Measurements from ENCODE around the gene GUK1.
A peak's percentile ranks its signal among the peaks of the same experiment; 100 is the strongest.

The GUK1 gene

GRCh38 chr1:228159008-228159665 is 19.1 kb downstream of the GUK1 start:
- Histone ChIP-seq H3K27me3 (ENCODE audit: control insufficient read depth in 1 of 2, insufficient read depth in 1 of 2, low read length in 2 of 2) (peaks cover 0 to 8% of the 10 kb centered on the region in 2 experiments), H2BK5ac (ENCODE audit: low read depth, low read length, poor library complexity, severe bottlenecking) (no peak overlapping the region), H3K4me1 (ENCODE audit: control insufficient read depth, insufficient read depth, low read depth, low read length) (peaks cover 12% of the 10 kb centered on the region), H3K9me3 (ENCODE audit: control insufficient read depth, low read length) (no peaks in the 10 kb centered on the region), H2BK12ac (ENCODE audit: low read length in 2 of 2) (no peak overlapping the region), H3K27ac (ENCODE audit: low read length, poor library complexity, severe bottlenecking) (no peak overlapping the region), H3K18ac (ENCODE audit: low read depth in 1 of 2, low read length in 2 of 2) (no peak overlapping the region), H3K36me3 (ENCODE audit: control insufficient read depth in 1 of 2, insufficient read depth in 2 of 2, low read depth in 1 of 2, low read length in 2 of 2) (peaks cover 0 to 26% of the 10 kb centered on the region in 2 experiments), H2BK120ac (ENCODE audit: low read depth, low read length) (no peak overlapping the region), H3K79me1 (replicated peaks; ENCODE audit: low read length, poor library complexity, severe bottlenecking) (peaks cover 6% of the 10 kb centered on the region), H3K14ac (ENCODE audit: low read length in 2 of 2) (no peak overlapping the region), H3K9ac (ENCODE audit: low read length) (no peak overlapping the region), H2AK5ac (ENCODE audit: low read length, severe bottlenecking) (no peak overlapping the region), H2BK15ac (ENCODE audit: low read depth, poor library complexity, severe bottlenecking) (no peak overlapping the region), H4K8ac (ENCODE audit: low read length) (no peak overlapping the region), H3K4me2 (ENCODE audit: low read length, poor library complexity, severe bottlenecking) (no peak overlapping the region), H3K23ac (ENCODE audit: low read length in 2 of 2) (no peak overlapping the region), H3K4ac (ENCODE audit: low read depth in 1 of 2, low read length in 2 of 2) (no peak overlapping the region), H4K91ac (ENCODE audit: low read length) (no peak overlapping the region), H2AFZ (ENCODE audit: low read depth, low read length) (no peak overlapping the region), H3K4me3 (ENCODE audit: insufficient read depth in 1 of 2, low read depth in 1 of 2, low read length in 2 of 2) (no peak overlapping the region)
- no peak for DNase-seq
- WGBS: over 99% methylated on average over 12 of the region's 14 CpGs

GRCh38 chr1:228160201-228160761 is 20.2 kb downstream of the GUK1 start:
- no peak overlapping the region for H4K91ac ChIP-seq (ENCODE audit: low read length)
- no peak overlapping the region for H3K9ac ChIP-seq (ENCODE audit: low read length)
- H3K18ac ChIP-seq (ENCODE audit: low read depth in 1 of 2, low read length in 2 of 2): no peak overlapping the region
- H2AFZ ChIP-seq (ENCODE audit: low read depth, low read length): no peak overlapping the region
- no peak overlapping the region for H3K4me3 ChIP-seq (ENCODE audit: insufficient read depth in 1 of 2, low read depth in 1 of 2, low read length in 2 of 2)
- no peak overlapping the region for H3K4ac ChIP-seq (ENCODE audit: low read depth in 1 of 2, low read length in 2 of 2)
- no peak overlapping the region for H2AK5ac ChIP-seq (ENCODE audit: low read length, severe bottlenecking)
- H2BK120ac ChIP-seq (ENCODE audit: low read depth, low read length): no peak overlapping the region
- H3K4me1 ChIP-seq (ENCODE audit: control insufficient read depth, insufficient read depth, low read depth, low read length): peaks cover 15% of the 10 kb centered on the region
- H3K4me2 ChIP-seq (ENCODE audit: low read length, poor library complexity, severe bottlenecking): no peak overlapping the region
- no peak overlapping the region for H4K8ac ChIP-seq (ENCODE audit: low read length)
- 82% methylated on average over 15 of the region's 15 CpGs for WGBS
- H3K23ac ChIP-seq (ENCODE audit: low read length in 2 of 2): no peak overlapping the region
- no peak overlapping the region for H2BK5ac ChIP-seq (ENCODE audit: low read depth, low read length, poor library complexity, severe bottlenecking)
- no peak overlapping the region for H3K27ac ChIP-seq (ENCODE audit: low read length, poor library complexity, severe bottlenecking)
- H3K36me3 ChIP-seq (ENCODE audit: control insufficient read depth in 1 of 2, insufficient read depth in 2 of 2, low read depth in 1 of 2, low read length in 2 of 2): peaks cover 0 to 20% of the 10 kb centered on the region in 2 experiments
- peaks cover 0 to 8% of the 10 kb centered on the region in 2 experiments for H3K27me3 ChIP-seq (ENCODE audit: control insufficient read depth in 1 of 2, insufficient read depth in 1 of 2, low read length in 2 of 2)
- no peaks in the 10 kb centered on the region for H3K9me3 ChIP-seq (ENCODE audit: control insufficient read depth, low read length)
- H2BK15ac ChIP-seq (ENCODE audit: low read depth, poor library complexity, severe bottlenecking): no peak overlapping the region
- H2BK12ac ChIP-seq (ENCODE audit: low read length in 2 of 2): no peak overlapping the region
- no peak overlapping the region for H3K14ac ChIP-seq (ENCODE audit: low read length in 2 of 2)
- DNase-seq: no peak
- H3K79me1 ChIP-seq (replicated peaks; ENCODE audit: low read length, poor library complexity, severe bottlenecking): peaks cover 13% of the 10 kb centered on the region

GRCh38 chr1:228161362-228161761 is 21.3 kb downstream of the GUK1 start:
- Histone ChIP-seq H3K27ac (ENCODE audit: low read length, poor library complexity, severe bottlenecking) (no peak overlapping the region), H3K14ac (ENCODE audit: low read length in 2 of 2) (no peak overlapping the region), H2AFZ (ENCODE audit: low read depth, low read length) (no peak overlapping the region), H3K4me2 (ENCODE audit: low read length, poor library complexity, severe bottlenecking) (no peak overlapping the region), H3K79me1 (replicated peaks; ENCODE audit: low read length, poor library complexity, severe bottlenecking) (peaks cover 12% of the 10 kb centered on the region), H4K91ac (ENCODE audit: low read length) (no peak overlapping the region), H2BK15ac (ENCODE audit: low read depth, poor library complexity, severe bottlenecking) (no peak overlapping the region), H3K4me3 (ENCODE audit: insufficient read depth in 1 of 2, low read depth in 1 of 2, low read length in 2 of 2) (no peak overlapping the region), H3K36me3 (ENCODE audit: control insufficient read depth in 1 of 2, insufficient read depth in 2 of 2, low read depth in 1 of 2, low read length in 2 of 2) (peaks cover 0 to 16% of the 10 kb centered on the region in 2 experiments), H2BK5ac (ENCODE audit: low read depth, low read length, poor library complexity, severe bottlenecking) (no peak overlapping the region), H3K9me3 (ENCODE audit: control insufficient read depth, low read length) (no peaks in the 10 kb centered on the region), H3K23ac (ENCODE audit: low read length in 2 of 2) (no peak overlapping the region), H3K4me1 (ENCODE audit: control insufficient read depth, insufficient read depth, low read depth, low read length) (peaks cover 17% of the 10 kb centered on the region), H2AK5ac (ENCODE audit: low read length, severe bottlenecking) (no peak overlapping the region), H2BK120ac (ENCODE audit: low read depth, low read length) (no peak overlapping the region), H3K18ac (ENCODE audit: low read depth in 1 of 2, low read length in 2 of 2) (no peak overlapping the region), H4K8ac (ENCODE audit: low read length) (no peak overlapping the region), H2BK12ac (ENCODE audit: low read length in 2 of 2) (no peak overlapping the region), H3K4ac (ENCODE audit: low read depth in 1 of 2, low read length in 2 of 2) (no peak overlapping the region), H3K27me3 (ENCODE audit: control insufficient read depth in 1 of 2, insufficient read depth in 1 of 2, low read length in 2 of 2) (peaks cover 0 to 8% of the 10 kb centered on the region in 2 experiments), H3K9ac (ENCODE audit: low read length) (peak overlapping the region; percentile 24)
- DNase-seq: no peak
- 78% methylated on average over 6 of the region's 7 CpGs for WGBS

- H3K4me1 ChIP-seq (ENCODE audit: control insufficient read depth, insufficient read depth, low read depth, low read length): peaks cover 20% of the 10 kb centered on the region
- H4K91ac ChIP-seq (ENCODE audit: low read length): no peak overlapping the region
- H3K4me3 ChIP-seq (ENCODE audit: insufficient read depth in 1 of 2, low read depth in 1 of 2, low read length in 2 of 2): no peak overlapping the region
- DNase-seq: no peak
- H2BK12ac ChIP-seq (ENCODE audit: low read length in 2 of 2): no peak overlapping the region
- H2BK5ac ChIP-seq (ENCODE audit: low read depth, low read length, poor library complexity, severe bottlenecking): no peak overlapping the region
- H3K18ac ChIP-seq (ENCODE audit: low read depth in 1 of 2, low read length in 2 of 2): no peak overlapping the region
- peaks cover 16% of the 10 kb centered on the region for H3K79me1 ChIP-seq (replicated peaks; ENCODE audit: low read length, poor library complexity, severe bottlenecking)
- peak overlapping the region; percentile 58 for H3K9ac ChIP-seq (ENCODE audit: low read length)
- H3K4ac ChIP-seq (ENCODE audit: low read depth in 1 of 2, low read length in 2 of 2): no peak overlapping the region
- H3K36me3 ChIP-seq (ENCODE audit: control insufficient read depth in 1 of 2, insufficient read depth in 2 of 2, low read depth in 1 of 2, low read length in 2 of 2): peaks cover 0 to 16% of the 10 kb centered on the region in 2 experiments
- H2AK5ac ChIP-seq (ENCODE audit: low read length, severe bottlenecking): no peak overlapping the region
- no peak overlapping the region for H2AFZ ChIP-seq (ENCODE audit: low read depth, low read length)
- no peak overlapping the region for H2BK120ac ChIP-seq (ENCODE audit: low read depth, low read length)
- WGBS: 88% methylated on average over 9 of the region's 9 CpGs
- peaks cover 0 to 8% of the 10 kb centered on the region in 2 experiments for H3K27me3 ChIP-seq (ENCODE audit: control insufficient read depth in 1 of 2, insufficient read depth in 1 of 2, low read length in 2 of 2)
- peak overlapping the region in 1 of 2 experiments; percentile 65 for H3K23ac ChIP-seq (ENCODE audit: low read length in 2 of 2)
- no peak overlapping the region for H2BK15ac ChIP-seq (ENCODE audit: low read depth, poor library complexity, severe bottlenecking)
- H3K4me2 ChIP-seq (ENCODE audit: low read length, poor library complexity, severe bottlenecking): no peak overlapping the region
- no peak overlapping the region for H3K27ac ChIP-seq (ENCODE audit: low read length, poor library complexity, severe bottlenecking)
- peak overlapping the region; percentile 23 for H4K8ac ChIP-seq (ENCODE audit: low read length)
- no peak overlapping the region for H3K14ac ChIP-seq (ENCODE audit: low read length in 2 of 2)
- no peaks in the 10 kb centered on the region for H3K9me3 ChIP-seq (ENCODE audit: control insufficient read depth, low read length)
Observed at GRCh38 chr1:228161866-228162265, 21.8 kb downstream of the GUK1 start.
